K562 (cell line): ENCODE results near the gene ADAMTS7. TPM values are rescaled to one million over a fixed set of nuclear protein-coding genes. Genes with fewer than 3 reads are reported as not detected.

Experiments used
- ARID1B ChIP-seq: fragments of 450-650 bp; IDR thresholded peaks from 2 replicates; pipeline ENCODE4 v1.6.1; 2016; ENCODE audit warnings: antibody characterized with exemption, mild to moderate bottlenecking, inconsistent platforms
- HNRNPL ChIP-seq: fragments of 200-400 bp; formaldehyde crosslinking; IDR thresholded peaks from 2 replicates; pipeline ENCODE4 v1.6.1; 2017; ENCODE audit warnings: low read depth, mild to moderate bottlenecking, low read length
- SIRT6 ChIP-seq: IDR thresholded peaks from one replicate; pipeline ENCODE4 v1.6.1; 2012; ENCODE audit warnings: low read depth, mild to moderate bottlenecking, control low read depth, inconsistent platforms, low read length, moderate library complexity
- TEAD2 ChIP-seq: fragments of 450-650 bp; IDR thresholded peaks from 2 replicates; pipeline ENCODE4 v1.6.1; 2016; ENCODE audit warnings: missing genetic modification characterization, control low read depth, missing compliant biosample characterization
- ZNF224 ChIP-seq: sonication (generic); formaldehyde crosslinking; IDR thresholded peaks from 2 replicates; pipeline ENCODE4 v1.8.0; 2022; ENCODE audit warnings: mild to moderate bottlenecking, missing genetic modification reagents
- polyA plus RNA-seq, 8 experiments: library from polyadenylated mRNA; depleted of rRNA in 4 of 8; stranded (reverse) in 5 of 8; unstranded in 3 of 8; fragments of >200 nt; fragmentation: Nextera tagmentation in 2 of 8; fragmentation: Illumina TruSeq in 1 of 8; extraction: Ambion mirVana in 2 of 8; extraction: Trizol in 1 of 8; gene quantifications; 2 replicates each; pipeline versions ENCODE4 v1.2.1 to v1.2.3, GENCODE V29; 2011 to 2014; ENCODE audit warnings: inconsistent platforms in 1 of 8, missing spikeins in 1 of 8
- total RNA-seq, 7 experiments: library from RNA; depleted of rRNA in 6 of 7; stranded (reverse); fragments of >200 nt in 6 of 7; fragmentation: Illumina TruSeq in 2 of 7; extraction: Trizol in 2 of 7; gene quantifications; 2 replicates each; pipeline versions ENCODE4 v1.2.1 to v1.2.3, GENCODE V29; 2011 to 2021; ENCODE audit warnings: low replicate concordance in 1 of 7
- TF ChIP-seq, protein P1 (sequence below): fragments of 200-400 bp; formaldehyde crosslinking; IDR thresholded peaks from 2 replicates; pipeline ENCODE4 v1.6.1; 2017; ENCODE audit warnings: mild to moderate bottlenecking, low read depth, low read length, moderate library complexity
- TF ChIP-seq, protein P2 (sequence below): sonication (generic); formaldehyde crosslinking; IDR thresholded peaks from 2 replicates; pipeline ENCODE4 v1.8.0; 2022; ENCODE audit warnings: missing genetic modification reagents, mild to moderate bottlenecking, borderline replicate concordance
- TF ChIP-seq, protein P3 (sequence below): fragments of 250-450 bp; sonication (Bioruptor Pico); IDR thresholded peaks from 2 replicates; pipeline ENCODE4 v1.5.0; 2020; ENCODE audit warnings: mild to moderate bottlenecking
- TF ChIP-seq, protein P4 (sequence below), 2 experiments: fragments of 450-650 bp in 1 of 2; sonication (generic) in 1 of 2; formaldehyde crosslinking in 1 of 2; IDR thresholded peaks; 2 replicates each; pipeline versions ENCODE4 v1.7.1 to v1.9.0; 2016 to 2022; ENCODE audit warnings: inconsistent platforms in 1 of 2, mild to moderate bottlenecking in 1 of 2, missing genetic modification reagents in 1 of 2

The ADAMTS7 gene
- total and polyA plus RNA-seq, 9 of the 15 experiments (the other 6 are each of a cell fraction or from before 2014, with no cell fraction given) = 0.05 to 0.07 TPM; not detected in 7

DNA sequence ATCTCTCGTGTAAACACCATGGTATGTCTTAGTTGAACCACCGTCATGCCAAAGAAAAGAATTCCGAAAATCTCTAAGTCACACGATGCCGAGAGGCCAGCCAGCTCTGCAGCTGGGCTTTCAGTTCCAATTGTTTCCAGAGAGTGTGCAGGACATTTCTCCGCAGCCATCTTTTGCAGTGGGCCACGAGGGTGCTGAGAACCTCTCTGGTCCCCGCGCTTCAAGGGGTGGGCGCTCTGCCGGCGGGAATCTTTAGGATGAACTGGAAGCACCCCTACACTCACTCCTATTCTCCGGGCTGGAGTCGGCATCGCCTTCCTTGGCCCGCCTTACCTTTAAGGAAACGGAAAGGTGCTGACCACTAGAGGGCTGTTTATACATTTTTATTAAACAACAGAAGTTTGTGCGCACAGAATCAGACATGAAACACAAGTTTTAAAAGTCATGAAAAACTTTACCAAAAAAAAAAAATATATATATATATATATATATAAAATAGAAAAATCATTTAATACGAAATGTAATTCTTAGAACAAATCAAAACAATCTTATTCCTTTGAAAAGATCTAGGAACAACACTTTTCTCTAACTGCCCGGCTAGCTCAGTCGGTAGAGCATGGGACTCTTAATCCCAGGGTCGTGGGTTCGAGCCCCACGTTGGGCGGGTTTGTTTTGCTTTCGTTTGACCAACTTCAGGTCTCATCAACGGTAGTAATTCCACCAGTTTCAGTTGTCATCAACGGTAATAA is 48.9 kb upstream of the ADAMTS7 start (continued):
- no peak for TF ChIP-seq TEAD2 (tag)
- TF ChIP-seq, protein P1, sequence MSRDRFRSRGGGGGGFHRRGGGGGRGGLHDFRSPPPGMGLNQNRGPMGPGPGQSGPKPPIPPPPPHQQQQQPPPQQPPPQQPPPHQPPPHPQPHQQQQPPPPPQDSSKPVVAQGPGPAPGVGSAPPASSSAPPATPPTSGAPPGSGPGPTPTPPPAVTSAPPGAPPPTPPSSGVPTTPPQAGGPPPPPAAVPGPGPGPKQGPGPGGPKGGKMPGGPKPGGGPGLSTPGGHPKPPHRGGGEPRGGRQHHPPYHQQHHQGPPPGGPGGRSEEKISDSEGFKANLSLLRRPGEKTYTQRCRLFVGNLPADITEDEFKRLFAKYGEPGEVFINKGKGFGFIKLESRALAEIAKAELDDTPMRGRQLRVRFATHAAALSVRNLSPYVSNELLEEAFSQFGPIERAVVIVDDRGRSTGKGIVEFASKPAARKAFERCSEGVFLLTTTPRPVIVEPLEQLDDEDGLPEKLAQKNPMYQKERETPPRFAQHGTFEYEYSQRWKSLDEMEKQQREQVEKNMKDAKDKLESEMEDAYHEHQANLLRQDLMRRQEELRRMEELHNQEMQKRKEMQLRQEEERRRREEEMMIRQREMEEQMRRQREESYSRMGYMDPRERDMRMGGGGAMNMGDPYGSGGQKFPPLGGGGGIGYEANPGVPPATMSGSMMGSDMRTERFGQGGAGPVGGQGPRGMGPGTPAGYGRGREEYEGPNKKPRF = no peak
- no peak for TF ChIP-seq HNRNPL
- TF ChIP-seq SIRT6 = no peak
- TF ChIP-seq, protein P2, sequence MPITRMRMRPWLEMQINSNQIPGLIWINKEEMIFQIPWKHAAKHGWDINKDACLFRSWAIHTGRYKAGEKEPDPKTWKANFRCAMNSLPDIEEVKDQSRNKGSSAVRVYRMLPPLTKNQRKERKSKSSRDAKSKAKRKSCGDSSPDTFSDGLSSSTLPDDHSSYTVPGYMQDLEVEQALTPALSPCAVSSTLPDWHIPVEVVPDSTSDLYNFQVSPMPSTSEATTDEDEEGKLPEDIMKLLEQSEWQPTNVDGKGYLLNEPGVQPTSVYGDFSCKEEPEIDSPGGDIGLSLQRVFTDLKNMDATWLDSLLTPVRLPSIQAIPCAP (CRISPR knock-in tag) = no peak
- TF ChIP-seq, protein P3, sequence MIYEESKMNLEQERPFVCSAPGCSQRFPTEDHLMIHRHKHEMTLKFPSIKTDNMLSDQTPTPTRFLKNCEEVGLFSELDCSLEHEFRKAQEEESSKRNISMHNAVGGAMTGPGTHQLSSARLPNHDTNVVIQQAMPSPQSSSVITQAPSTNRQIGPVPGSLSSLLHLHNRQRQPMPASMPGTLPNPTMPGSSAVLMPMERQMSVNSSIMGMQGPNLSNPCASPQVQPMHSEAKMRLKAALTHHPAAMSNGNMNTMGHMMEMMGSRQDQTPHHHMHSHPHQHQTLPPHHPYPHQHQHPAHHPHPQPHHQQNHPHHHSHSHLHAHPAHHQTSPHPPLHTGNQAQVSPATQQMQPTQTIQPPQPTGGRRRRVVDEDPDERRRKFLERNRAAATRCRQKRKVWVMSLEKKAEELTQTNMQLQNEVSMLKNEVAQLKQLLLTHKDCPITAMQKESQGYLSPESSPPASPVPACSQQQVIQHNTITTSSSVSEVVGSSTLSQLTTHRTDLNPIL (CRISPR knock-in tag) = no peak
- TF ChIP-seq, protein P4, sequence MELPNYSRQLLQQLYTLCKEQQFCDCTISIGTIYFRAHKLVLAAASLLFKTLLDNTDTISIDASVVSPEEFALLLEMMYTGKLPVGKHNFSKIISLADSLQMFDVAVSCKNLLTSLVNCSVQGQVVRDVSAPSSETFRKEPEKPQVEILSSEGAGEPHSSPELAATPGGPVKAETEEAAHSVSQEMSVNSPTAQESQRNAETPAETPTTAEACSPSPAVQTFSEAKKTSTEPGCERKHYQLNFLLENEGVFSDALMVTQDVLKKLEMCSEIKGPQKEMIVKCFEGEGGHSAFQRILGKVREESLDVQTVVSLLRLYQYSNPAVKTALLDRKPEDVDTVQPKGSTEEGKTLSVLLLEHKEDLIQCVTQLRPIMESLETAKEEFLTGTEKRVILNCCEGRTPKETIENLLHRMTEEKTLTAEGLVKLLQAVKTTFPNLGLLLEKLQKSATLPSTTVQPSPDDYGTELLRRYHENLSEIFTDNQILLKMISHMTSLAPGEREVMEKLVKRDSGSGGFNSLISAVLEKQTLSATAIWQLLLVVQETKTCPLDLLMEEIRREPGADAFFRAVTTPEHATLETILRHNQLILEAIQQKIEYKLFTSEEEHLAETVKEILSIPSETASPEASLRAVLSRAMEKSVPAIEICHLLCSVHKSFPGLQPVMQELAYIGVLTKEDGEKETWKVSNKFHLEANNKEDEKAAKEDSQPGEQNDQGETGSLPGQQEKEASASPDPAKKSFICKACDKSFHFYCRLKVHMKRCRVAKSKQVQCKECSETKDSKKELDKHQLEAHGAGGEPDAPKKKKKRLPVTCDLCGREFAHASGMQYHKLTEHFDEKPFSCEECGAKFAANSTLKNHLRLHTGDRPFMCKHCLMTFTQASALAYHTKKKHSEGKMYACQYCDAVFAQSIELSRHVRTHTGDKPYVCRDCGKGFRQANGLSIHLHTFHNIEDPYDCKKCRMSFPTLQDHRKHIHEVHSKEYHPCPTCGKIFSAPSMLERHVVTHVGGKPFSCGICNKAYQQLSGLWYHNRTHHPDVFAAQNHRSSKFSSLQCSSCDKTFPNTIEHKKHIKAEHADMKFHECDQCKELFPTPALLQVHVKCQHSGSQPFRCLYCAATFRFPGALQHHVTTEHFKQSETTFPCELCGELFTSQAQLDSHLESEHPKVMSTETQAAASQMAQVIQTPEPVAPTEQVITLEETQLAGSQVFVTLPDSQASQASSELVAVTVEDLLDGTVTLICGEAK (IDR thresholded peaks at IDR 0.05) = peak; percentile 78
- TF ChIP-seq, protein P4 (CRISPR knock-in tag; IDR thresholded peaks at IDR 0.05) = no peak
- no peak for TF ChIP-seq ZNF224 (CRISPR knock-in tag)
- no peak for TF ChIP-seq ARID1B
